Lower leg skin (tissue), 3 donors: ENCODE measurements around the gene PIGS.

Source experiments
- CTCF ChIP-seq, 3 donors: fragments of 450-650 bp; IDR thresholded peaks; one replicate each; pipeline ENCODE4 v1.5.1; 2016; ENCODE audit warnings: antibody characterized with exemption in 3 of 3, mild to moderate bottlenecking in 3 of 3, moderate library complexity in 2 of 3
- POLR2A ChIP-seq, 2 donors: fragments of 450-650 bp; IDR thresholded peaks; one replicate each; pipeline ENCODE4 v1.6.1; 2016 to 2017; ENCODE audit warnings: antibody characterized with exemption in 2 of 2, mild to moderate bottlenecking in 1 of 2, moderate library complexity in 1 of 2

GRCh38 chr17:28552176-28552999, 18.9 kb downstream of the PIGS start, which contains the start of gene UNC119:
- TF ChIP-seq CTCF (IDR thresholded peaks at IDR 0.05) (no peak), POLR2A (IDR thresholded peaks at IDR 0.05) (no peak)
